ENCODE measurements around the gene RPL22.

RPL22 gene

GRCh38 chr1:6179564-6180175 is 19.7 kb downstream of the RPL22 start:
- no peak for DNase-seq (ENCODE audit: low spot score)
- Histone ChIP-seq H3K27ac (peak overlapping the region in 1 of 2 donors; percentile 70), H3K4me3 (peak overlapping the region; percentile 77)
- no peak for TF ChIP-seq CTCF (IDR thresholded peaks at IDR 0.05)

- DNase-seq (ENCODE audit: low spot score), result no peak
- no peak for TF ChIP-seq CTCF (IDR thresholded peaks at IDR 0.05)
- H3K4me3 ChIP-seq, result peak overlapping the region; percentile 77
- peak overlapping the region in 1 of 2 donors; percentile 70 for H3K27ac ChIP-seq
These were observed 20.4 kb downstream of the RPL22 start for GRCh38 chr1:6178751-6179563.

- no peak for TF ChIP-seq CTCF (IDR thresholded peaks at IDR 0.05)
- no peak for DNase-seq (ENCODE audit: low spot score)
- H3K4me3 ChIP-seq, result no peak overlapping the region
- no peak overlapping the region for H3K27ac ChIP-seq
These were observed 21.6 kb downstream of the RPL22 start for GRCh38 chr1:6177681-6178380.

- no peak for DNase-seq (ENCODE audit: low spot score)
- Histone ChIP-seq H3K4me3 (no peak overlapping the region), H3K27ac (no peak overlapping the region)
- no peak for TF ChIP-seq CTCF (IDR thresholded peaks at IDR 0.05)
These were observed 22.6 kb downstream of the RPL22 start for GRCh38 chr1:6176779-6177178.

- no peak for DNase-seq (ENCODE audit: low spot score)
- no peak for TF ChIP-seq CTCF (IDR thresholded peaks at IDR 0.05)
- H3K4me3 ChIP-seq, result no peak overlapping the region
These were observed 24.0 kb downstream of the RPL22 start for GRCh38 chr1:6175411-6175828.

GRCh38 chr1:6174621-6175410 is 24.6 kb downstream of the RPL22 start:
- no peak for DNase-seq (ENCODE audit: low spot score)
- no peak for TF ChIP-seq CTCF (IDR thresholded peaks at IDR 0.05)

More at GRCh38 chr1:6175411-6175828, 24.0 kb downstream of the RPL22 start:
- no peak overlapping the region for H3K27ac ChIP-seq

More at GRCh38 chr1:6174621-6175410, 24.6 kb downstream of the RPL22 start:
- Histone ChIP-seq H3K27ac (no peak overlapping the region), H3K4me3 (no peak overlapping the region)

All from coronary artery (tissue), 2 donors.